HepG2 (cell line): ENCODE measurements around the gene RPRML. TPM values are rescaled to one million over a fixed set of nuclear protein-coding genes. Genes with fewer than 3 reads are reported as not detected.

Source experiments
- BCLAF1 ChIP-seq: fragments of 450-650 bp; IDR thresholded peaks from 2 replicates; pipeline ENCODE4 v1.6.1; 2017; ENCODE audit warnings: mild to moderate bottlenecking
- FLYWCH1 ChIP-seq: sonication (generic); formaldehyde crosslinking; IDR thresholded peaks from 2 replicates; pipeline ENCODE4 v1.8.1; 2023; ENCODE audit warnings: mild to moderate bottlenecking, missing genetic modification reagents
- HNF4A ChIP-seq: sonication (generic); formaldehyde crosslinking; IDR thresholded peaks from 2 replicates; pipeline ENCODE4 v1.4.0; 2020; ENCODE audit warnings: missing genetic modification reagents
- KLF6 ChIP-seq: IDR thresholded peaks from 2 replicates; pipeline ENCODE4 v1.8.0; 2016; ENCODE audit warnings: missing biosample characterization, missing genetic modification reagents
- ZNF501 ChIP-seq: sonication (generic); formaldehyde crosslinking; IDR thresholded peaks from 2 replicates; pipeline ENCODE4 v1.5.1; 2020; ENCODE audit warnings: mild to moderate bottlenecking, moderate library complexity, missing genetic modification reagents
- ZNF609 ChIP-seq: sonication (generic); formaldehyde crosslinking; IDR thresholded peaks from 2 replicates; pipeline ENCODE4 v1.4.0; 2020; ENCODE audit warnings: mild to moderate bottlenecking, missing genetic modification reagents, borderline replicate concordance
- ZNF839 ChIP-seq: sonication (generic); formaldehyde crosslinking; IDR thresholded peaks from 2 replicates; pipeline ENCODE4 v1.4.0; 2020; ENCODE audit warnings: missing genetic modification reagents, mild to moderate bottlenecking, borderline replicate concordance
- polyA plus RNA-seq, 8 experiments: library from polyadenylated mRNA; depleted of rRNA in 3 of 8; stranded (reverse) in 7 of 8; unstranded in 1 of 8; fragments of >200 nt; fragmentation: Illumina TruSeq in 4 of 8; extraction: Trizol in 4 of 8; gene quantifications; 2 replicates each; pipeline versions ENCODE4 v1.2.1 to v1.2.3, GENCODE V29; 2011 to 2016; ENCODE audit warnings: low read depth in 4 of 8, missing spikeins in 1 of 8, mixed read lengths in 1 of 8; ENCODE audit not compliant: insufficient read depth in 1 of 8
- total RNA-seq, 5 experiments: library from RNA; depleted of rRNA; stranded (reverse); fragments of >200 nt; fragmentation: Illumina TruSeq; extraction: Trizol; gene quantifications; 2 replicates each; pipeline ENCODE4 v1.2.3, GENCODE V29; 2016; ENCODE audit warnings: low read depth in 1 of 5
- TF ChIP-seq, protein P1 (sequence below): sonication (generic); formaldehyde crosslinking; IDR thresholded peaks from 2 replicates; pipeline ENCODE4 v1.4.0; 2020; ENCODE audit warnings: mild to moderate bottlenecking, missing genetic modification reagents
- TF ChIP-seq, protein P2 (sequence below), 2 experiments: IDR thresholded peaks; 2 replicates each; pipeline ENCODE4 v1.6.1; 2011 to 2012; ENCODE audit warnings: low read length in 2 of 2, borderline replicate concordance in 1 of 2, low read depth in 1 of 2, mild to moderate bottlenecking in 1 of 2, moderate library complexity in 1 of 2
- TF ChIP-seq, protein P3 (sequence below): sonication (generic); formaldehyde crosslinking; IDR thresholded peaks from 2 replicates; pipeline ENCODE4 v1.4.0; 2020; ENCODE audit warnings: missing genetic modification reagents, borderline replicate concordance

Gene RPRML
- total and polyA plus RNA-seq, 2 of the 13 experiments (the other 11 are each of a cell fraction or from before 2014, with no cell fraction given) = not detected

GRCh38 chr17:46943501-46944393, 35.3 kb downstream of the RPRML start (continued):
- TF ChIP-seq ZNF609 (CRISPR knock-in tag) (peak; percentile 90), FLYWCH1 (CRISPR knock-in tag) (no peak), HNF4A (CRISPR knock-in tag) (peak; percentile 95), ZNF839 (CRISPR knock-in tag) (peak; percentile 79), BCLAF1 (no peak), KLF6 (CRISPR knock-in tag) (peak; percentile 93), ZNF501 (CRISPR knock-in tag) (peak; percentile 99)
- TF ChIP-seq, protein P1, sequence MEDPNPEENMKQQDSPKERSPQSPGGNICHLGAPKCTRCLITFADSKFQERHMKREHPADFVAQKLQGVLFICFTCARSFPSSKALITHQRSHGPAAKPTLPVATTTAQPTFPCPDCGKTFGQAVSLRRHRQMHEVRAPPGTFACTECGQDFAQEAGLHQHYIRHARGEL (CRISPR knock-in tag) = no peak
- TF ChIP-seq, protein P2, sequence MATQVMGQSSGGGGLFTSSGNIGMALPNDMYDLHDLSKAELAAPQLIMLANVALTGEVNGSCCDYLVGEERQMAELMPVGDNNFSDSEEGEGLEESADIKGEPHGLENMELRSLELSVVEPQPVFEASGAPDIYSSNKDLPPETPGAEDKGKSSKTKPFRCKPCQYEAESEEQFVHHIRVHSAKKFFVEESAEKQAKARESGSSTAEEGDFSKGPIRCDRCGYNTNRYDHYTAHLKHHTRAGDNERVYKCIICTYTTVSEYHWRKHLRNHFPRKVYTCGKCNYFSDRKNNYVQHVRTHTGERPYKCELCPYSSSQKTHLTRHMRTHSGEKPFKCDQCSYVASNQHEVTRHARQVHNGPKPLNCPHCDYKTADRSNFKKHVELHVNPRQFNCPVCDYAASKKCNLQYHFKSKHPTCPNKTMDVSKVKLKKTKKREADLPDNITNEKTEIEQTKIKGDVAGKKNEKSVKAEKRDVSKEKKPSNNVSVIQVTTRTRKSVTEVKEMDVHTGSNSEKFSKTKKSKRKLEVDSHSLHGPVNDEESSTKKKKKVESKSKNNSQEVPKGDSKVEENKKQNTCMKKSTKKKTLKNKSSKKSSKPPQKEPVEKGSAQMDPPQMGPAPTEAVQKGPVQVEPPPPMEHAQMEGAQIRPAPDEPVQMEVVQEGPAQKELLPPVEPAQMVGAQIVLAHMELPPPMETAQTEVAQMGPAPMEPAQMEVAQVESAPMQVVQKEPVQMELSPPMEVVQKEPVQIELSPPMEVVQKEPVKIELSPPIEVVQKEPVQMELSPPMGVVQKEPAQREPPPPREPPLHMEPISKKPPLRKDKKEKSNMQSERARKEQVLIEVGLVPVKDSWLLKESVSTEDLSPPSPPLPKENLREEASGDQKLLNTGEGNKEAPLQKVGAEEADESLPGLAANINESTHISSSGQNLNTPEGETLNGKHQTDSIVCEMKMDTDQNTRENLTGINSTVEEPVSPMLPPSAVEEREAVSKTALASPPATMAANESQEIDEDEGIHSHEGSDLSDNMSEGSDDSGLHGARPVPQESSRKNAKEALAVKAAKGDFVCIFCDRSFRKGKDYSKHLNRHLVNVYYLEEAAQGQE (IDR thresholded peaks at IDR 0.05; ENCODE audit: borderline replicate concordance in 1 of 2, low read depth in 1 of 2, low read length in 2 of 2) = peak in 1 of 2 experiments; percentile 79; a peak in 2 of 4 replicates
- TF ChIP-seq, protein P3, sequence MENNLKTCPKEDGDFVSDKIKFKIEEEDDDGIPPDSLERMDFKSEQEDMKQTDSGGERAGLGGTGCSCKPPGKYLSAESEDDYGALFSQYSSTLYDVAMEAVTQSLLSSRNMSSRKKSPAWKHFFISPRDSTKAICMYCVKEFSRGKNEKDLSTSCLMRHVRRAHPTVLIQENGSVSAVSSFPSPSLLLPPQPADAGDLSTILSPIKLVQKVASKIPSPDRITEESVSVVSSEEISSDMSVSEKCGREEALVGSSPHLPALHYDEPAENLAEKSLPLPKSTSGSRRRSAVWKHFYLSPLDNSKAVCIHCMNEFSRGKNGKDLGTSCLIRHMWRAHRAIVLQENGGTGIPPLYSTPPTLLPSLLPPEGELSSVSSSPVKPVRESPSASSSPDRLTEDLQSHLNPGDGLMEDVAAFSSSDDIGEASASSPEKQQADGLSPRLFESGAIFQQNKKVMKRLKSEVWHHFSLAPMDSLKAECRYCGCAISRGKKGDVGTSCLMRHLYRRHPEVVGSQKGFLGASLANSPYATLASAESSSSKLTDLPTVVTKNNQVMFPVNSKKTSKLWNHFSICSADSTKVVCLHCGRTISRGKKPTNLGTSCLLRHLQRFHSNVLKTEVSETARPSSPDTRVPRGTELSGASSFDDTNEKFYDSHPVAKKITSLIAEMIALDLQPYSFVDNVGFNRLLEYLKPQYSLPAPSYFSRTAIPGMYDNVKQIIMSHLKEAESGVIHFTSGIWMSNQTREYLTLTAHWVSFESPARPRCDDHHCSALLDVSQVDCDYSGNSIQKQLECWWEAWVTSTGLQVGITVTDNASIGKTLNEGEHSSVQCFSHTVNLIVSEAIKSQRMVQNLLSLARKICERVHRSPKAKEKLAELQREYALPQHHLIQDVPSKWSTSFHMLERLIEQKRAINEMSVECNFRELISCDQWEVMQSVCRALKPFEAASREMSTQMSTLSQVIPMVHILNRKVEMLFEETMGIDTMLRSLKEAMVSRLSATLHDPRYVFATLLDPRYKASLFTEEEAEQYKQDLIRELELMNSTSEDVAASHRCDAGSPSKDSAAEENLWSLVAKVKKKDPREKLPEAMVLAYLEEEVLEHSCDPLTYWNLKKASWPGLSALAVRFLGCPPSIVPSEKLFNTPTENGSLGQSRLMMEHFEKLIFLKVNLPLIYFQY = peak; percentile 78
